ENCODE measurements around the gene NYNRIN. TPM values are rescaled to one million over a fixed set of nuclear protein-coding genes. Genes with fewer than 3 reads are reported as not detected.

NYNRIN gene
- total and polyA plus RNA-seq, 2 of the 4 experiments (the other 2 are of a cell fraction): 2.2 to 5.4 TPM

- Histone ChIP-seq H3K4me3 (ENCODE audit: insufficient read depth, low read depth, low read length) (no peak overlapping the region), H3K4me2 (ENCODE audit: low read depth, low read length) (no peak overlapping the region), H3K9me3 (ENCODE audit: control insufficient read depth, insufficient read depth, low read length) (no peaks in the 10 kb centered on the region), H2AFZ (replicated peaks; ENCODE audit: low read length, poor library complexity) (no peak overlapping the region), H3K79me1 (ENCODE audit: low read depth in 1 of 2, low read length in 2 of 2) (peaks cover 14 to 39% of the 10 kb centered on the region in 2 experiments; a peak in 3 of 4 replicates), H3K27ac (ENCODE audit: insufficient read depth, low read length) (no peak overlapping the region), H3K14ac (replicated peaks; ENCODE audit: low read depth, low read length) (0 out of 2 replicates have a peak overlapping the region, but pooled peaks have one; percentile 36), H3K27me3 (ENCODE audit: control insufficient read depth, insufficient read depth, low read length) (no peaks in the 10 kb centered on the region), H2BK5ac (ENCODE audit: low read depth, low read length, poor library complexity, severe bottlenecking) (no peak overlapping the region), H2BK15ac (ENCODE audit: low read depth, low read length) (no peak overlapping the region), H3K9ac (ENCODE audit: low read depth, low read length) (no peak overlapping the region), H2AK5ac (ENCODE audit: low read depth, low read length) (no peak overlapping the region), H3K56ac (ENCODE audit: extremely low read depth, insufficient read depth, low read length) (no peak overlapping the region), H3K4ac (ENCODE audit: low read depth, low read length) (no peak overlapping the region), H4K20me1 (ENCODE audit: insufficient read depth, low read length) (peaks cover 16% of the 10 kb centered on the region), H2BK20ac (ENCODE audit: low read depth, low read length) (no peak overlapping the region), H2AK9ac (replicated peaks; ENCODE audit: low read depth, low read length, poor library complexity) (peak overlapping the region; percentile 5), H4K8ac (ENCODE audit: low read depth in 2 of 2, low read length in 2 of 2) (0 out of 4 replicates have a peak overlapping the region, but pooled peaks of 1 of the 2 experiments have one; percentile 42), H4K5ac (ENCODE audit: low read depth, low read length) (no peak overlapping the region), H3K4me1 (ENCODE audit: control insufficient read depth, insufficient read depth, low read length) (peaks cover 2% of the 10 kb centered on the region), H2BK120ac (ENCODE audit: low read depth, low read length) (no peak overlapping the region), H3K18ac (ENCODE audit: low read depth, low read length) (no peak overlapping the region), H4K91ac (ENCODE audit: insufficient read depth, low read depth, low read length) (no peak overlapping the region), H3K23ac (ENCODE audit: low read depth, low read length) (no peak overlapping the region), H3K36me3 (ENCODE audit: control insufficient read depth, insufficient read depth, low read length) (peaks cover 42% of the 10 kb centered on the region), H3K9me1 (ENCODE audit: insufficient read depth, low read length) (no peaks in the 10 kb centered on the region)
- ATAC-seq (ENCODE audit: low read depth): no peak
- DNase-seq: no peak
- ChIA-PET POLR2A (ENCODE audit: unreplicated experiment) (interaction anchor here (0.9 kb wide), 1 partner anchor 74 kb away, joined by 3 read pairs; no protein-coding TSS in a partner anchor), CTCF (interaction anchor here (0.6 to 2.0 kb wide), 3 partner anchors 9 to 75 kb away, joined by 3 to 12 read pairs (median 6); no protein-coding TSS in a partner anchor)
- dilution Hi-C loops (cut with HindIII; ENCODE audit: low sequenced_read_pairs, unreplicated experiment) (no loop called here), in situ Hi-C loops (cut with MboI; ENCODE audit: low sequenced_read_pairs) (loop anchor here (25.0 kb wide), 1 partner anchor 1129 kb away; the partner anchor contains the start of genes BCL2L2, PABPN1 and PPP1R3E), intact Hi-C loops (cut with micrococcal nuclease) (no loop called here)
- 100% methylated on average over 5 of the region's 8 CpGs; no CpG with 5 or more reads in 1 of the 2 experiments for WGBS, 2 experiments (ENCODE audit: extremely low coverage in 2 of 2, insufficient read length in 1 of 2)
- BruUV-seq (replicated peaks): no TSS peak
- TF ChIP-seq NFE2L2 (IDR thresholded peaks at IDR 0.05; ENCODE audit: low read depth, low read length) (no peak), ELK1 (IDR thresholded peaks at IDR 0.05; ENCODE audit: borderline replicate concordance, low read depth, low read length) (no peak), POLR2A (IDR thresholded peaks at IDR 0.05; ENCODE audit: low read depth, low read length) (no peak), MAZ (IDR thresholded peaks at IDR 0.05; ENCODE audit: borderline replicate concordance, low read depth, low read length) (no peak), BHLHE40 (IDR thresholded peaks at IDR 0.05; ENCODE audit: low read depth, low read length) (no peak), SMC3 (IDR thresholded peaks at IDR 0.05; ENCODE audit: low read depth, low read length) (no peak), FOS (IDR thresholded peaks at IDR 0.05; ENCODE audit: low read depth, low read length) (no peak), CHD1 (IDR thresholded peaks at IDR 0.05; ENCODE audit: low read depth, low read length) (no peak), RFX5 (IDR thresholded peaks at IDR 0.05; ENCODE audit: low read depth, low read length) (no peak), MAFK (IDR thresholded peaks at IDR 0.05; ENCODE audit: low read depth, low read length) (no peak), CEBPB (IDR thresholded peaks at IDR 0.05; ENCODE audit: low read depth, low read length) (no peak), CTCF (conservative IDR thresholded peaks at IDR 0.05; ENCODE audit: low read depth, low read length) (no peak), RAD21 (IDR thresholded peaks at IDR 0.05; ENCODE audit: low read length) (no peak), USF2 (IDR thresholded peaks at IDR 0.05; ENCODE audit: low read depth, low read length) (no peak)
These were observed 42.0 kb downstream of the NYNRIN start for GRCh38 chr14:24440606-24441399.

Measured in IMR-90 (cell line).